Body of pancreas (tissue), 4 donors: Measurements from ENCODE around the gene SPDYE2. TPM values are rescaled to one million over a fixed set of nuclear protein-coding genes. Genes with fewer than 3 reads are reported as not detected.
"Not testable (repeated sequence)": the region's sequence is repeated elsewhere in the genome, so short reads cannot be mapped to it uniquely, and the experiment has no call there.

Experiments used
- ATAC-seq: fragments of 150-250 bp; one replicate; pipeline ENCODE4 v1.9.1; 2016
- DNase-seq, 4 donors: peaks; one replicate each; pipeline ENCODE4 v3.0.0-alpha.2; 2019
- H3K27ac ChIP-seq, 4 donors: fragments of 200-600 bp; sonication (generic); 1 replicate in 3 of 4; 2 replicates in 1 of 4; pipeline versions ENCODE4 v1.5.1 to v1.6.1; 2016 to 2019; ENCODE audit warnings: mild to moderate bottlenecking in 1 of 4, mixed read lengths in 1 of 4, moderate library complexity in 1 of 4
- H3K27me3 ChIP-seq, 2 donors: fragments of 200-600 bp; sonication (generic); one replicate each; pipeline ENCODE4 v1.6.0; 2016; ENCODE audit warnings: mild to moderate bottlenecking in 1 of 2
- H3K36me3 ChIP-seq, 2 donors: fragments of 200-600 bp; sonication (generic); replicated peaks in 1 of 2; 2 replicates each; pipeline ENCODE4 v1.5.1; 2016; ENCODE audit warnings: low read depth in 2 of 2; ENCODE audit not compliant: insufficient read depth in 1 of 2
- H3K4me1 ChIP-seq: fragments of 200-600 bp; sonication (generic); one replicate; pipeline ENCODE4 v1.6.0; 2016
- H3K4me3 ChIP-seq, 2 donors: fragments of 200-600 bp; sonication (generic); 1 replicate in 1 of 2; 2 replicates in 1 of 2; pipeline ENCODE4 v1.5.1; 2016 to 2019
- H3K9me3 ChIP-seq, 3 donors: fragments of 200-600 bp; sonication (generic); 1 replicate in 2 of 3; 2 replicates in 1 of 3; pipeline ENCODE4 v1.5.1; 2016
- WGBS, 2 donors: methylation state at CpG; one replicate each; pipeline ENCODE4 v1.1.5; 2017; 5-methylcytosine and 5-hydroxymethylcytosine counted together
- intact Hi-C: fragments of 100-400 bp; cut with DNase I; formaldehyde crosslinking; loops from one replicate; pipeline ENCODE4 v1.15.1; 2023
- total RNA-seq, 2 donors: library from RNA; depleted of rRNA; stranded (reverse); fragments of >200 nt; gene quantifications; one replicate each; pipeline ENCODE4 v1.1.0, GENCODE V29; 2016

Gene SPDYE2
- total RNA-seq, 2 donors from 2014 or later: not detected

GRCh38 chr7:102517550-102518147 lies 33.4 kb upstream of the SPDYE2 start, which contains the start of gene RASA4B:
TSS of gene RASA4B (minus strand) at chr7:102517777. CDS start at chr7:102517710, 67 bp downstream.
- ATAC-seq: peak; percentile 98
- H3K9me3 ChIP-seq, H3K27me3 ChIP-seq, H3K36me3 ChIP-seq, H3K27ac ChIP-seq, H3K4me1 ChIP-seq, intact Hi-C loops, H3K4me3 ChIP-seq: not testable (repeated sequence)
- no CpG with 5 or more reads among the region's 61 CpGs for WGBS, 2 donors
- peak in 2 of 4 donors; percentile 9 to 14 for DNase-seq

GRCh38 chr7:102520797-102521196 lies 30.2 kb upstream of the SPDYE2 start:
- H3K27me3 ChIP-seq, H3K27ac ChIP-seq, H3K9me3 ChIP-seq, intact Hi-C loops, ATAC-seq, DNase-seq, H3K36me3 ChIP-seq, H3K4me3 ChIP-seq, H3K4me1 ChIP-seq: not testable (repeated sequence)
- 89% methylated on average over 4 of the region's 5 CpGs; no CpG with 5 or more reads in 1 of the 2 donors for WGBS, 2 donors

GRCh38 chr7:102524803-102525202 lies 26.2 kb upstream of the SPDYE2 start:
- H3K36me3 ChIP-seq, H3K27me3 ChIP-seq, H3K9me3 ChIP-seq, DNase-seq, H3K4me1 ChIP-seq, ATAC-seq, H3K27ac ChIP-seq, H3K4me3 ChIP-seq, intact Hi-C loops: not testable (repeated sequence)
- WGBS, 2 donors: 33% methylated on average over 1 of the region's 2 CpGs; no CpG with 5 or more reads in 1 of the 2 donors

GRCh38 chr7:102527182-102527581 lies 23.8 kb upstream of the SPDYE2 start:
- intact Hi-C loops, H3K4me3 ChIP-seq, H3K9me3 ChIP-seq, H3K36me3 ChIP-seq, H3K4me1 ChIP-seq, DNase-seq, H3K27me3 ChIP-seq, ATAC-seq, H3K27ac ChIP-seq: not testable (repeated sequence)
- WGBS, 2 donors: no CpG with 5 or more reads among the region's 8 CpGs

GRCh38 chr7:102527822-102528793 lies 22.9 kb upstream of the SPDYE2 start:
- peak in 1 of 4 donors; percentile 1 for DNase-seq
- H3K4me1 ChIP-seq, H3K27me3 ChIP-seq, H3K36me3 ChIP-seq, H3K27ac ChIP-seq, H3K9me3 ChIP-seq, intact Hi-C loops, H3K4me3 ChIP-seq: not testable (repeated sequence)
- 92% methylated on average over 2 of the region's 13 CpGs; no CpG with 5 or more reads in 1 of the 2 donors for WGBS, 2 donors
- ATAC-seq: peak; percentile 25

GRCh38 chr7:102531583-102531982 lies 19.4 kb upstream of the SPDYE2 start:
- H3K4me3 ChIP-seq, intact Hi-C loops, H3K4me1 ChIP-seq, H3K9me3 ChIP-seq, H3K36me3 ChIP-seq, H3K27ac ChIP-seq, H3K27me3 ChIP-seq, ATAC-seq: not testable (repeated sequence)
- peak in 1 of 4 donors; percentile 15 for DNase-seq
- no CpG with 5 or more reads among the region's 7 CpGs for WGBS, 2 donors

GRCh38 chr7:102532127-102532526 lies 18.9 kb upstream of the SPDYE2 start:
- H3K4me3 ChIP-seq, intact Hi-C loops, H3K27me3 ChIP-seq, H3K36me3 ChIP-seq, H3K9me3 ChIP-seq, DNase-seq, ATAC-seq, H3K4me1 ChIP-seq, H3K27ac ChIP-seq: not testable (repeated sequence)
- WGBS, 2 donors: 79 to 90% methylated on average over 1 to 2 of the region's 2 CpGs

- intact Hi-C loops: not testable (repeated sequence)
Measured at GRCh38 chr7:102535062-102535615, 15.9 kb upstream of the SPDYE2 start.

GRCh38 chr7:102540604-102541003 lies 10.4 kb upstream of the SPDYE2 start:
- H3K4me1 ChIP-seq, H3K9me3 ChIP-seq, H3K4me3 ChIP-seq, ATAC-seq, H3K27me3 ChIP-seq, DNase-seq, intact Hi-C loops, H3K36me3 ChIP-seq, H3K27ac ChIP-seq: not testable (repeated sequence)
- WGBS, 2 donors: 87 to 88% methylated on average over 3 to 5 of the region's 6 CpGs

More at GRCh38 chr7:102535062-102535615, 15.9 kb upstream of the SPDYE2 start:
- H3K27me3 ChIP-seq, H3K4me3 ChIP-seq, H3K4me1 ChIP-seq, DNase-seq, H3K9me3 ChIP-seq, H3K36me3 ChIP-seq, ATAC-seq, H3K27ac ChIP-seq: not testable (repeated sequence)
- 83 to 86% methylated on average over 2 to 5 of the region's 8 CpGs for WGBS, 2 donors

GRCh38 chr7:102542083-102542482 lies 8.9 kb upstream of the SPDYE2 start:
- intact Hi-C loops, ATAC-seq, DNase-seq, H3K9me3 ChIP-seq, H3K27me3 ChIP-seq, H3K36me3 ChIP-seq, H3K4me1 ChIP-seq, H3K4me3 ChIP-seq, H3K27ac ChIP-seq: not testable (repeated sequence)
- WGBS, 2 donors: no CpG with 5 or more reads among the region's 8 CpGs

- H3K36me3 ChIP-seq, H3K27me3 ChIP-seq, H3K27ac ChIP-seq, H3K4me3 ChIP-seq, intact Hi-C loops, H3K9me3 ChIP-seq, DNase-seq, ATAC-seq, H3K4me1 ChIP-seq: not testable (repeated sequence)
- WGBS, 2 donors: 80% methylated on average over 7 of the region's 11 CpGs; no CpG with 5 or more reads in 1 of the 2 donors
Measured at GRCh38 chr7:102542771-102543170, 8.3 kb upstream of the SPDYE2 start.
